ENCODE measurements around the gene TOMM20.
A peak's percentile ranks its signal among the peaks of the same experiment; 100 is the strongest.

The TOMM20 gene

DNA sequence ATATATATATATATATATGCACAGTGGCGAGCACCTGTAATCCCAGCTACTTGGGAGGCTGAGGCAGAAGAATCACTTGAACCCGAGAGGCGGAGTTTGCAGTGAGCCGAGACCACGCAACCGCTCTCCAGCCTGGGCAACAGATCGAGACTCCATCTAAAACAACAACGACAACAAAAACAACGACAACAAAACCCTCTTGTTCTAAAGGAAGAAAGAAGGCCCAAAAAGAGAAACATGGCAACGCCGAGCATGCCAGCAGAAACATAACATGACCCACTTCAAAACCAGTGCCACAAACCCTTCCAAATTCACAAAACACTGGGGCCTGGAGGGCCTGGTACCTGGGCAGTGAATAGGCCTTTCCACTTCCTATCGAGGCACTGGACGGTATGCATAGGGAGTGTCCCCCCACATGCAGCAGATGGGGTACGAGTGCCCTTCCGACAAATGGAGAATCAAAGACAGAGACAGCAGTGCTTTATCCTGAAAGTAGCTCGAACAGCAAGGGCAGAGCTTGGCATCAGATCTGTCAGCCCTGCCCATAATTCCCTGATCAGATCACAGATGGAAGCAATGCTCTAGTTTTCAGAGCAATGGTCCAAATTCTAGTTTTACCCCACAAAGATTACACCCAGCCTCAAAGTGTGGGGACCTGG is 52.0 kb downstream of the TOMM20 start:
- Histone ChIP-seq H3K4me1 (ENCODE audit: insufficient read depth, poor library complexity, severe bottlenecking) (peaks cover 51% of the 10 kb centered on the region), H3K36me3 (ENCODE audit: low read depth) (no peaks in the 10 kb centered on the region), H3K9me3 (ENCODE audit: severe bottlenecking) (no peaks in the 10 kb centered on the region), H3K27ac (ENCODE audit: poor library complexity, severe bottlenecking) (peak overlapping the region; percentile 83), H3K4me3 (ENCODE audit: severe bottlenecking) (no peak overlapping the region), H3K27me3 (ENCODE audit: insufficient read depth, poor library complexity, severe bottlenecking) (no peaks in the 10 kb centered on the region)
- DNase-seq (ENCODE audit: low spot score) (no peak), ATAC-seq (ENCODE audit: low read depth) (no peak)
- no peak for TF ChIP-seq CTCF (IDR thresholded peaks at IDR 0.05; ENCODE audit: poor library complexity, severe bottlenecking)

- Histone ChIP-seq H3K4me1 (ENCODE audit: insufficient read depth, poor library complexity, severe bottlenecking) (peaks cover 51% of the 10 kb centered on the region), H3K9me3 (ENCODE audit: severe bottlenecking) (no peaks in the 10 kb centered on the region), H3K36me3 (ENCODE audit: low read depth) (no peaks in the 10 kb centered on the region), H3K27ac (ENCODE audit: poor library complexity, severe bottlenecking) (peak overlapping the region; percentile 83), H3K4me3 (ENCODE audit: severe bottlenecking) (no peak overlapping the region), H3K27me3 (ENCODE audit: insufficient read depth, poor library complexity, severe bottlenecking) (no peaks in the 10 kb centered on the region)
- DNase-seq (ENCODE audit: low spot score): no peak
- no peak for ATAC-seq (ENCODE audit: low read depth)
- no peak for TF ChIP-seq CTCF (IDR thresholded peaks at IDR 0.05; ENCODE audit: poor library complexity, severe bottlenecking)
Observed at GRCh38 chr1:235075777-235076308, 52.8 kb downstream of the TOMM20 start.

- H3K27ac ChIP-seq (ENCODE audit: poor library complexity, severe bottlenecking): peak overlapping the region; percentile 83
- TF ChIP-seq CTCF (IDR thresholded peaks at IDR 0.05; ENCODE audit: poor library complexity, severe bottlenecking): no peak
- H3K27me3 ChIP-seq (ENCODE audit: insufficient read depth, poor library complexity, severe bottlenecking): no peaks in the 10 kb centered on the region
- H3K4me3 ChIP-seq (ENCODE audit: severe bottlenecking): no peak overlapping the region
- DNase-seq (ENCODE audit: low spot score): no peak
- ATAC-seq (ENCODE audit: low read depth): peak; percentile 54
- H3K9me3 ChIP-seq (ENCODE audit: severe bottlenecking): no peaks in the 10 kb centered on the region
- H3K4me1 ChIP-seq (ENCODE audit: insufficient read depth, poor library complexity, severe bottlenecking): peaks cover 55% of the 10 kb centered on the region
- no peaks in the 10 kb centered on the region for H3K36me3 ChIP-seq (ENCODE audit: low read depth)
Observed at GRCh38 chr1:235075048-235075776, 53.4 kb downstream of the TOMM20 start.

DNA sequence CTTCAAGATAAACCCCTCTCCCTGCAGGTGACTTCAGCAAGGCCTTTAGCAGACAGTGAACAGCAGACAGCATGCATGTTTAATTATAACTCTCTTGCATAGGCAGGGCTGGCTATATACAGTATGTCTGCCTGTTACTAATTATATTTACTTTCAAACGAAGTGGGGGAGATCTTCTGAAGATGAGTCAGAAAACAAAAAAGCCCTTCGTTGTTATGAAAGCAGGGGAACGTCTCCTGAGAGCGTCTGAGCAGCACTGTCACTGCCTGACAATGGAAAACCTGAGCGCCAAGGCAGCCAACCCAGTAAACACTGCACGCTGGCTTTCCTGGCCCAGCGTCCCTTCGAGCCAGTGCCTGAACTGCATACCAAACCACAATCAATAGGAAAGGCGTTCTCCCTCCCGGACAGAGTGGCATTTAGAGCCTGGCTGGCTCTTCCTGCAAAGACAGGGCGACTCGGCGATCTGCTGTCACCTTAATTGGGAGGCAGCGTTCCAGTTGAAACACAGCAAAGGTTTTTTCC is 54.1 kb downstream of the TOMM20 start:
- H3K36me3 ChIP-seq (ENCODE audit: low read depth): no peaks in the 10 kb centered on the region
- H3K4me3 ChIP-seq (ENCODE audit: severe bottlenecking): no peak overlapping the region
- H3K9me3 ChIP-seq (ENCODE audit: severe bottlenecking): no peaks in the 10 kb centered on the region
- H3K27ac ChIP-seq (ENCODE audit: poor library complexity, severe bottlenecking): peak overlapping the region; percentile 83
- DNase-seq (ENCODE audit: low spot score) (no peak), ATAC-seq (ENCODE audit: low read depth) (peak; percentile 4; the same call in 1 of the 3 replicates)
- H3K27me3 ChIP-seq (ENCODE audit: insufficient read depth, poor library complexity, severe bottlenecking): no peaks in the 10 kb centered on the region
- TF ChIP-seq CTCF (IDR thresholded peaks at IDR 0.05; ENCODE audit: poor library complexity, severe bottlenecking): no peak
- H3K4me1 ChIP-seq (ENCODE audit: insufficient read depth, poor library complexity, severe bottlenecking): peaks cover 55% of the 10 kb centered on the region

Data from RWPE2 (cell line).